IPS-11a (cell line): ENCODE measurements around the gene STARD8.
"Not testable (repeated sequence)": the region's sequence is repeated elsewhere in the genome, so short reads cannot be mapped to it uniquely, and the experiment has no call there.

Experiments used
- H3K4me3 ChIP-seq: one replicate; pipeline ENCODE4 v1.5.1; 2013; ENCODE audit warnings: low read depth, low read length, control low read depth

The STARD8 gene

DNA sequence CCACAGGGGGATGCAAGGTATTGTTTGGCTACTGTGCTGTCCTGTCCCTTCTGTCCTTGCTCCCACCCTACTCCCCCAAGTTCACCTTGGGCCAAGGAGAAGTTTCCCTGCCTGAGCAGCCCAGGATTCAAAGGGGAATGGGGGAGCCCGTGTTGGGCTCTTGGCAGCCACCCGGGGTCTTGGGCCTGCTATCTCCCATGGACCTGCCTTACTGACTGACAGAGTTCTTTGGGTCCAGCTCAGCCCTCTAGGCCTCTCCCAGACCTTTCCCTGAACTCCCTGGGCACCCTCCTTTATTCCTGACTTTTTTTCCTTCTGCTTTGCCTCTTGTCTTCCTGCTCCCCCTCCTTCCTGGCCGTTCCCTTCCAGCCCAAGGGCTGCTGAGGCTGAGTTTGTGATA, 67.4 kb downstream of the STARD8 start:
- no peak overlapping the region for H3K4me3 ChIP-seq

DNA sequence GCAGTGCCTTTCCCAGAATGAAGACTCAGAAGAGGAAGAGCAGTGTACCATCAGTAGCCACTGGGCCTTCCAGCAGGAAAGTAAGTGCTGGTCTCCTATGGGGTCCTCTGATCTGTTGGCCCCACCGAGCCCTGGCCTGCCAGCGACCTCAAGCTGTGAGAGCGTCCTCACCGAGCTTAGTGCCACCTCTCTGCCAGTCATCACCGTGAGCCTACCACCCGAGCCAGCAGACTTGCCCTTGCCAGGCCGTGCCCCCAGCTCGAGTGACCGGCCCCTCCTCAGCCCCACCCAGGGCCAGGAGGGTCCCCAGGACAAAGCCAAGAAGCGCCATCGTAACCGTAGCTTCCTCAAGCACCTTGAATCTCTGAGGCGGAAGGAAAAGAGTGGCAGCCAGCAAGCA, 69.7 kb downstream of the STARD8 start:
- H3K4me3 ChIP-seq, result no peak overlapping the region

DNA sequence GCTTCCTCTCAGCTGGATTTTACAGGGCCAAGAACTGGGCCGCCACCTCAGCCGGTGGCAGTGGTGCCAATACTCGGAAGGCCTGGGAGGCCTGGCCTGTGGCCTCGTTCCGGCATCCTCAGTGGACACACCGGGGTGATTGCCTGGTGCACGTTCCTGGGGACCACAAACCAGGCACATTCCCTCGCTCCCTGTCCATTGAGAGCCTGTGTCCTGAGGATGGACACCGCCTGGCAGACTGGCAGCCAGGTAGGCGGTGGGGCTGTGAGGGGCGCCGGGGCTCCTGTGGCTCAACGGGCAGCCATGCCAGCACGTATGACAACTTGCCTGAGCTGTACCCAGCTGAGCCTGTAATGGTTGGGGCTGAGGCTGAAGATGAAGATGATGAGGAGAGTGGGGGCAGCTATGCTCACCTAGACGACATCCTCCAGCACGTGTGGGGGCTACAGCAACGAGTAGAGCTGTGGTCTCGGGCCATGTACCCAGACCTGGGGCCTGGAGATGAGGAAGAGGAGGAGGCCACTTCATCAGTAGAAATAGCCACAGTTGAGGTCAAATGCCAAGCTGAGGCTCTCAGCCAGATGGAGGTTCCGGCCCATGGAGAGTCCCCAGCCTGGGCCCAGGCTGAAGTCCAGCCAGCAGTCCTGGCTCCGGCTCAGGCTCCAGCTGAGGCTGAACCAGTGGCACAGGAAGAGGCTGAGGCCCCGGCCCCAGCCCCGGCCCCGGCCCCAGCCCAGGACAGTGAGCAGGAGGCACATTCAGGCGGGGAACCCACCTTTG, 70.4 kb downstream of the STARD8 start:
- H3K4me3 ChIP-seq, result no peak overlapping the region

DNA sequence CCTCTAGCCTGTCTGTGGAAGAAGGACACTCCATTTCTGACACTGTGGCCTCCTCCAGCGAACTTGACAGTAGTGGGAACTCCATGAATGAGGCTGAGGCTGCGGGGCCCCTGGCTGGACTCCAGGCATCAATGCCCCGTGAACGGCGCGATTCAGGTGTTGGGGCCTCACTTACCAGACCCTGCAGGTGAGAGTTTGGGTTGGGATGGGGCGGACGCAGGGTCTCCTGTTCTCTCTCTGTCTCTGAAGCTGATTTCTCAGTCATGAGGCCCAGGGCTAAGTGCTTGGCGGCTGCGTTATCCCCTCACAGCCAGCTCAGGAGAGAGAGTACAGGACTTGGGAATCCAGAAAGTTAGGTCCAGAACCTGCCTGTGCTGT, 71.0 kb downstream of the STARD8 start:
- H3K4me3 ChIP-seq, result no peak overlapping the region

DNA sequence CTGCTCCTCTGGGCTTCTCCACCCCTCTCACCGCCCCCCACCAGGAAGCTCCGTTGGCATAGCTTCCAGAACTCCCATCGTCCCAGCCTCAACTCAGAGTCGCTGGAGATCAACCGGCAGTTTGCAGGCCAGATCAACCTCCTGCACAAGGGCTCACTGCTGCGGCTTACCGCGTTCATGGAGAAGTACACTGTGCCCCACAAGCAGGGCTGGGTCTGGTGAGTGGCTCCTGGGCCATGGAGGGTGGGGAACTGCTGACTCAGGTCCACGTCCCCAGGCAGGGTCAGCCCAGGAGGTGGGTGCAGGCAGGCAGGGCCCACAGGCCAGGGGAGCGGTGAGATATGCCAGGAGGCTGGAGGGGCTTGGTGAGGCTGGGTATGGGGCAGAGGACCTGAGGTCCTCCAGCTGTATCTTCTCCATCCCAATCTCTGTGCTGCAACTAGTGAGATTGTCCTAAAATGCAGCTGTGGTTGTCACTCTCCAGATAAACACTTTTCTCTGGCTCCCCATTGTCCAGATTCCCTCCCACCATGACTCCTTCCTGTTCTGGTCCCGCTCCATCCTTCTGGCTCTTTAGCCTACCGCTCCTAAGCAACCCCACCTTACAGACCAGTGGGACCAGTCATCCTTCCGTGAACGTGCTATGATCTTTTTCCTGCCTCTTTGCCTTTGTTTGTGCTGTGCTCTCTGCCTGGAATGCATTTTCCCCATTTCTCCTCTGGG, 71.9 kb downstream of the STARD8 start:
- H3K4me3 ChIP-seq, result no peak overlapping the region

DNA sequence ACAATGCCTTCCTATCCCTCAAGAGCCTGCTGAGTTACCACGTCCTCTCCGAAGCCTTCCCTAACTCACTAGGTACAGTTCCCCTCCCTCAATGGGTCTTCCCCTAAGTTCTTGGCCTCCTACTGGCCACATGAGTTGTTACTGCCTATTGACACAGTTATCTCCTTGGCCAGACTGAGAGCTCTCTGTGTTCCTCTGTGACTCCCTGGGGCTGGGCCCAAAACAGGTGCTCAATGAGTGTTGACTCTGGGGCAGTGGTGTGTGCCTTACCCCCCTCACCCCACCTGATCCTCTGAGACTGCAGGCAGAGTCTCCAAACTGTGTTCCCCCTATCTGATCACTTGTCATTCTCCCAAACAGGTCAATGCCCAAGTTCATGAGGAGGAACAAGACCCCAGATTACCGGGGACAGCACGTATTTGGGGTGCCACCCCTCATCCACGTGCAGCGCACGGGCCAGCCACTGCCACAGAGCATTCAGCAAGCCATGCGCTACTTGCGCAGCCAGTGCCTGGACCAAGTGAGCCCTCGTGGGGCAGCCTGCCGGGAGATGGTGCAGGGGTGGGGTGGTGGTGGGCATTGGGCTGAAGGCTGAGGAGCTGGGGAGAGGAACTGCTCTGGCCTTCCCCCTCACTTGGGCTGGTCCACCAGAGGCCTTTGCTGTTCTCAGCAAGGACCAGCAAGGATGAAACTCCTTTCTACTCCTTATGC, 72.6 kb downstream of the STARD8 start:
- H3K4me3 ChIP-seq, result no peak overlapping the region

DNA sequence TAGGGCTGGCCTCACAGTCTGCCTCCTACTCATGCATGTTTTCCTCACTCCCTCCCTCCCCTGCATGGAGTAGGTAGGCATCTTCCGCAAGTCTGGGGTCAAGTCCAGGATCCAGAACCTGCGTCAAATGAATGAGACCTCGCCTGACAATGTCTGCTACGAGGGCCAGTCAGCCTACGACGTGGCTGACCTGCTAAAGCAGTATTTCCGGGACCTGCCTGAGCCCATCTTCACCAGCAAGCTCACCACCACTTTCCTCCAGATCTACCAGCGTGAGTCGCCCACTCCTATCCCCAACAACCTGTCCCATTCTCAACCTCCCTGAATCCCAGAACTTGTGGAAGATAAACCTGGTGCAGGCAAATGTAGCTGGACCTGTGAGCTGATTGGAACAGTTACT, 73.4 kb downstream of the STARD8 start:
- no peak overlapping the region for H3K4me3 ChIP-seq

DNA sequence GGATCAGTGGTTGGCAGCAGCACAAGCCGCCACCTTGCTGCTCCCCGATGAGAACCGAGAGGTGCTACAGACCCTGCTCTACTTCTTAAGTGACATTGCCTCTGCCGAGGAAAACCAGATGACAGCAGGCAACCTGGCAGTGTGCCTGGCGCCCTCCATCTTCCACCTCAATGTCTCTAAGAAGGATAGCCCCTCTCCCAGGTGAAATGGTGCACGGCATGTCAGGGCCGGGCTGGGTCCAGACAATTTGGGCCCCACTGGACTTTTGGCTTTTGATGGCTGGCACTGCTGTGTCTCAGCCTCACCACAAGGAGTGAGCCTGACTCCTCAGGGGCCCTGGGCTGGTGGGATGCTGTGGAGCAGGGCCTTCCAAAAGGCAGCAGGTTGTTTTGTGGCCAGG, 74.1 kb downstream of the STARD8 start:
- H3K4me3 ChIP-seq, result no peak overlapping the region

DNA sequence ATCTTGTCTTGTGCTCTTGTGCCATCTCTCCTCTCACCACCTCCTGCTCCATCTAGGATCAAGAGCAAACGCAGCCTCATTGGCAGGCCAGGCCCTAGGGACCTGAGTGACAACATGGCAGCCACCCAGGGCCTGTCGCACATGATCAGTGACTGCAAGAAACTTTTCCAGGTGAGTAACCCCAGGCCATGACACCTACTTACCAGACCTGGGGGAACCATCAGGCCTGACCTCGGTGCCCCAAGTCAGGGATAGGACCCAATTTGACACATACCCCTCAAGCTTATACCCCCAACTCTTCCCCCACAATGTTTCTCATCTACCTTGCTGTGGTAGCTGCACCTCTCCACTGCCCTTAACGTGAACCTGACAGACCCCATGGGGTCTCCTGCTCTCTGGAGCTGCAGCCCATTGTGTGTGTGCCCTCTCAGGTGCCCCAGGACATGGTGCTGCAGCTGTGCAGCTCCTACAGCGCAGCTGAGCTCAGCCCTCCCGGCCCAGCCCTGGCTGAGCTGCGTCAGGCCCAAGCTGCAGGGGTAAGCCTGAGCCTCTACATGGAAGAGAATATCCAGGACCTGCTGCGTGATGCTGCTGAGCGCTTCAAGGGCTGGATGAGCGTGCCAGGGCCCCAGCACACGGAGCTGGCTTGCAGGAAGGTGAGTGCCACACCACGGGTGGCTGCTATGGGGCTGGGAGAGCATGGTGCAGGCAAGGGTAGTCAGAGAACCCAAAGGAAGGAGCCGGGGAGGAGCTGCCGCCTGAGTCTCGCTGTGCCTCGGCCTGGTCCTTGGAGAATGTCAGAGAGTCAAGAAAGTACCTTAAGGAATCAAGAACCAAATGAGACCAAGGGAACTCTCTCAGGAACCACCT, 74.8 kb downstream of the STARD8 start:
- no peak overlapping the region for H3K4me3 ChIP-seq

DNA sequence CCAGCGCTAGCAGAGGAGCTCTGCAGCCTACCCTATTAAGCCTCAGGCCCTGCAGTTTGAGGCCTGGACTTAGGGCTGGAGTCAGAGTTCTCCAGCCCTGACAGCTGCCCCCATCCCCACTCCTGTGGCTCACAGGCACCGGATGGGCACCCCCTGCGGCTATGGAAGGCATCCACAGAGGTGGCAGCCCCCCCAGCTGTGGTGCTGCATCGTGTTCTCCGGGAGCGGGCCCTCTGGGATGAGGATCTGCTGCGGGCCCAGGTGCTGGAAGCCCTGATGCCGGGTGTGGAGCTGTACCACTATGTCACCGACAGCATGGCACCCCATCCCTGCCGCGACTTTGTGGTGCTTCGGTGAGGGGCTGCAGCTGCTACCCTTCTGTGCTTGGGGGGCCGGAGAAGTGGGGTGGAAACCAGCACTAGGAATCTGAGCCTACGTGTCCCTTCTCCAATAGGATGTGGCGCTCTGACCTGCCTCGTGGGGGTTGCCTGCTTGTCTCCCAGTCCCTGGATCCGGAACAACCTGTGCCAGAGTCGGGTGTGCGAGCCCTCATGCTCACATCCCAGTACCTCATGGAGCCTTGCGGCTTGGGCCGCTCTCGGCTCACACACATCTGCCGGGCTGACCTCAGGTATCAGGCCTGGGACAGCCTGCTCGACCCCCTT, 76.2 kb downstream of the STARD8 start:
- H3K4me3 ChIP-seq, result no peak overlapping the region

DNA sequence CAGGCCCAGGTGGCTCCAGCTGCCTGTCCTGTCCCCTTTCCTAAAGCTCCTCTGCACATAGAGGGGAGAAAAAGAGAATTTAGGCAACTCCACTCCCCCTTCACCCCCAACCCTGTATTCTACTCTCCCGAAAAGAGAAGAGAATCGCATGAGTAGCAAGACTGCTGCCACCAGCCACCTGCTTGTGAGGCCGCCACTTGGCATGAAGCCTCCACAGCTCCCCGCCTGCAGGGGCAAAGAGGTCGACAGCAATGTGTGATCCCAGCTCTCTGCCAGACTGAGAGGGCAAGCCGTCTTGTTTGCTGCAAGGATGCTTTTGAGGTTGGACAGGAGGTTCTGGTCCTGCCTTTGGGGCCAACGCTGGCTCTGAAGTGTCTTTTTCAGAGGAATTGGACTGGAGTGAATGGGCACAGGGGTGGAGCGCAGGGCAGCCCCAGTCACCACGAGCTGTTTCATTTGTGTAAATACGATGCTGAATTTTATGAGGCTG, 77.1 kb downstream of the STARD8 start:
- no peak overlapping the region for H3K4me3 ChIP-seq

DNA sequence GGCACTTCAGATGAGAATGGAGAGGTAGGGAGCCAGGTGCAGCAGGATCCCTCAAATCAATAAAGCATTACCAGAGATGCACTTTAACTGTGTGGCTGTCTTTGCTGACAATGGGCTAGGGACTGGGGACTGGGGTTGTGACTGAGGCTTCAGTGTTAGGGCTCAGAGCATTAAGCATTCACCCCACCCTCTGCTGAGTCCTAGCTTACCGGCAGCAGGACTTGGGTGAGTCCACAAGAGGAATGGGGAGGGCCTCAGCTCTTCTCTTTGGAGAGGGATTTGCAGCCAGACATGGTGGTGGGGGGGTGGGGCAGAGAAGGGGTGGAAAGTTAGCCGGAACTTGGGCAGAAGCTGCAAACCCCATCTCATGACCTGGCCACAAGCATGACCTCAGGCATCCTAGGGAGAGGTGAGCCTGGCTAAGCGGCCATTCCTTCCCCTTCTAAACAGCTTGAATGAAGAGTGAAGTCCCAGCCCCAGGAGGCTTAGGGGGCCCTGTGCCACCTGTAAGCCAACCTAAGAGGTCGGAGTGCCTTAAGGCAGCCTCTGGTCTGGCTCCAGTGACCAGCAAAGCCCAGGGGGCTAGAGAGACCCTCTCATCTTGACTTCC, 78.4 kb downstream of the STARD8 start:
- no peak overlapping the region for H3K4me3 ChIP-seq

DNA sequence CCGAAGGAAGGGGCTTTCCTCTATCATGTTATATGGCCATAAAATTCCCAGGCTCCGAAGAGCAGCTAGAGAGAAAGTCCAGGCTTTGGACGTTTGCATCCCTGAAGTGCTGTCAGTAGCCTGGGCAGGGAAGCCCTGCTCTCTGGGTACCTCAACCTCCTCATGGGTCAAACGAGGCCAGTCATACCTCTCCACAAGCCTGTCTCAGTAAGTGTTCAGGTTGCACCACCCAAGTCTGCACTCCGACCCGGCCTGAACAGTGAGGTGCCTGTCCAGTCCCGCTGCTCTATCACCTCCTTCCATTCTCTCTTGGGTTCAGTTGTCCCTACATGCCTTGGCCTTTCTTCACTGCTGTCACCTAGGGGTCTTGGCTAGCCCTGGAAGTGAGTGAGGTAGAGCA, 78.9 kb downstream of the STARD8 start:
- no peak overlapping the region for H3K4me3 ChIP-seq

DNA sequence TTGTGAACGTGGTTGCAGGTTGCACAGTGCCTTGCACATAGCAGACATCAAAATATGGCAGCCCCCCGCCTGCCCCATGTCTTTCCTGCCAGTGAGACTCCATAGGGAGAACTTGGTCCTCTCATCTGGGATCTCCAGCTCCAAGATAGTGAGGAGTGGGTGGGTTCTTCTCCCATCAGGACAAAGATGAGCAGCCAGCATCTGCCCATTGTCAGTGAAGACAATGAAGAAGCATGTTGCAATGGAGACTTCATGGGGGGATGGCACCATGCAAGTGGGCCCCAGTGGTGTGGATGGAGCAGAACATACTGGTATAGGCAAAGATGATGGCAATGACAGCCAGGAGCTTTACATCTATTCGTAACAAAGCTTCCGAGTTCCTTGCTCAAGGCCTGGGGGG, 80.2 kb downstream of the STARD8 start:
- H3K4me3 ChIP-seq, result no peak overlapping the region

DNA sequence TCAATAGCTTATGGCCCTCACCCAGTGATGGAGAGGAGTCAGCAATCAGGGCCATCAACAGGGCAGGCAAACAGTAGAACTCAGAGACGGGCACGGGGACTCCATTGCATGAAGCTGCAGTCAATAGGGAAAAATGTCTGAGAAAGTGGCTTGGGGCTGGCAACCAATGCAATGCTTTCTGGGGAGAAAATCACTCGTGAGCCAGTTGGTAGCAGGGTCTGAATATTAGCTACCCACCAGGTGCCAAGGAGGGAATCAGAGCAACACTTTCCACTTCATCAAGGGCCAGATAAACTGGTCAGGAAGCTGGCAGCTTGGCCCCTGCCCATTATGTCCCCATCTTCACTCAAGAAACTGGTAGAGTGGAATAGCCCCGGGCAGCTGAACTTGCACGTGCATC, 80.7 kb downstream of the STARD8 start:
- H3K4me3 ChIP-seq, result no peak overlapping the region

DNA sequence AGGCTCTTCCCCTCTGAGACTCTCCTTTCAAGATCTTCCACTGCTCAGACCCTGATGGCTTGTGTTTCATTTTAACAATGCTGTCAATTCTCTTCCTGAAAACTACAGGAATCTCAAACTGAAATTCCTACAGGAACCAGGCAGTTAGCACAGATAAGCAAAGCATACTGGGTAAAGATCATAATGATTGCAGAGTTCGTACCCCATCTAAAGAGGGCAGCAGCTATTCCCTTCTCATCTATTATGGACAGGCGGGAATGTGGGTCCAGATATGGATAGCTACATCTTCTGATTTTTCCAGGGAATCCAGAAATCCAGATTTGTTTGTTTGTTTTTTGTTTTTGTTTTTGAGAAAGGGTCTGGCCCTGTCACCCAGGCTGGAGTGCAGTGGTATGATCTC, 83.8 kb downstream of the STARD8 start:
- H3K4me3 ChIP-seq, result no peak overlapping the region

DNA sequence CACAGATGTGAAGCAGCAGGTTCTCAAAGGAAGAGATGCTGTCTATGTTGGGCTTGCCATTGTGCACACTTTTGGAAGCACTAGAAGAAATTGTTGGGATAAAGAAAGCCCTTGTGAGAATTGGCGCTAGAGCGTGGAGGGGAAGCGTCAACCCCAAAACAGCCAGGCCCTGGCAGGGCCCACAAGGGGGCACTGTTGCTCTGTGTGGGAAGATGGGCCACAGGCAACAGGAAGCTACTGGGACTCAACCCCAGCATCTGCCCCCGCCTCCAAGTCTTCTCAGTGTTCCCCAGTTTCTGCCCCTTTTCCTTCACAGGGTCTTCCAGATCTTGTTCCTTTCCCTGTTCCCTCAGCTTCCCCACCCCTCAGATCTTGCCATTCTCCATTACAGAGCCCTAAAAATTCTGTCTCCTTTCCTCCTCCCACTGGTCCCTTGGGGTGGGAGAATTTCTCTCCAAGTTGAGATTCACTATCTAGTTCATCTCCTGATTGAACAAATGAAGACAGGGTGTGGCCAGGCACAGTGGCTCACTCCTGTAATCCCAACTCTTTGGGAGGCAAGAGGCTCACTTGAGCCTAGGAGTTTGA, 85.5 kb downstream of the STARD8 start:
- H3K4me3 ChIP-seq, result no peak overlapping the region

DNA sequence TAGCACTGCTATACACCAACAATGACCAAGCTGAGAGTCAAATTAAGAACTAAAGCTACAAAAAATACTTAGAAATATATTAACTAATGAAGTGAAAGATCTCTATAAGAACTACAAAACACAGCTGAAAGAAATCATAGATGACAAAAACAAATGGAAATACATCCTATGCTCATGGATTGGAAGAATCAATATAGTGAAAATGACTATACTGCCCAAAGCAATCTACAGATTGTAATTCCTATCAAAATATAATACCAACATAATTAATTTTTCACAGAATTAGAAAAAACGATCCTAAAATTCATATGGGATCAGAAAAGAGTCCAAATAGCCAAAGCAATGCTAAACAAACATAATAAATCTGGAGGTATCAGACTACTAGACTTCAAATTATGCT, 87.8 kb downstream of the STARD8 start:
- H3K4me3 ChIP-seq, result no peak overlapping the region

DNA sequence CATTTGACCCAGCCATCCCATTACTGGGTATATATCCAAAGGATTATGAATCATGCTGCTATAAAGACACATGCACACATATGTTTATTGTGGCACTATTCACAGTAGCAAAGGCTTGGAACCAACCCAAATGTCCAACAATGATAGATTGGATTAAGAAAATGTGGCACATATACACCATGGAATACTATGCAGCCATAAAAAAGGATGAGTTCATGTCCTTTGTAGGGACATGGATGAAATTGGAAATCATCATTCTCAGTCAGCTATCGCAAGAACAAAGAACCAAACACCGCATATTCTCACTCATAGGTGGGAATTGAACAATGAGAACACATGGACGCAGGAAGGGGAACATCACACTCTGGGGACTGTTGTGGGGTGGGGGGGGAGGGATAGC, 94.4 kb downstream of the STARD8 start:
- H3K4me3 ChIP-seq, result not testable (repeated sequence)

DNA sequence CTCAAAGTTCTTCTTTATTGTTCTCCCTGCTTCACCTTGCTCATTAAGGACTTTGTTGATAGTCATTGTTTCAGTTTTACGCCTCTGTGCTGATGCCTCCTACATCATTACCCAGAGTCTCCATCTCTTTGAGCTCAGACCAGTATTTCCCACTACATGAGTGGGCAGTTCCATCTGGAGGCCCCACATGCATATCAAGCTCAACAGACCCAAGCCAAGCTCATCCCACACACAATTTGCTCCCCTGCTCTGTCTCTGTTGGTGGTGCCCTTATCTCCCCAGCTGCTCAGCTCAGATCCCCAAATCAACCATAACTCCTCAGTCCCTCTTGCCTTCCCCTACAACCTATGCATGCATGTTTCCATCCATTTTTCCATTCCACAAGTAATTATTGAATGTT, 96.3 kb downstream of the STARD8 start:
- no peak overlapping the region for H3K4me3 ChIP-seq
